NB4 (cell line): ENCODE results near the gene TAF4.
"Not testable (repeated sequence)": the region's sequence is repeated elsewhere in the genome, so short reads cannot be mapped to it uniquely, and the experiment has no call there.

Source experiments
- DNase-seq: peaks from one replicate; pipeline ENCODE4 v3.0.0; 2010; ENCODE audit warnings: low read depth
- H3K4me3 ChIP-seq: one replicate; pipeline ENCODE4 v1.5.1; 2011; ENCODE audit warnings: mild to moderate bottlenecking, low read depth, low read length, moderate library complexity
- MYC ChIP-seq: IDR thresholded peaks from 2 replicates; pipeline ENCODE4 v1.6.1; 2011; ENCODE audit warnings: low read depth, low read length
- POLR2A ChIP-seq: IDR thresholded peaks from 2 replicates; pipeline ENCODE4 v1.6.1; 2011; ENCODE audit warnings: mild to moderate bottlenecking; ENCODE audit not compliant: insufficient read length; ENCODE audit errors: extremely low read depth
- TF ChIP-seq, protein P1 (sequence below): IDR thresholded peaks from one replicate; pipeline ENCODE4 v1.5.1; 2012; ENCODE audit warnings: low read depth, low read length
- TF ChIP-seq, protein P2 (sequence below): IDR thresholded peaks from 2 replicates; pipeline ENCODE4 v1.6.1; 2011; ENCODE audit warnings: low read depth, low read length

TAF4 gene

DNA sequence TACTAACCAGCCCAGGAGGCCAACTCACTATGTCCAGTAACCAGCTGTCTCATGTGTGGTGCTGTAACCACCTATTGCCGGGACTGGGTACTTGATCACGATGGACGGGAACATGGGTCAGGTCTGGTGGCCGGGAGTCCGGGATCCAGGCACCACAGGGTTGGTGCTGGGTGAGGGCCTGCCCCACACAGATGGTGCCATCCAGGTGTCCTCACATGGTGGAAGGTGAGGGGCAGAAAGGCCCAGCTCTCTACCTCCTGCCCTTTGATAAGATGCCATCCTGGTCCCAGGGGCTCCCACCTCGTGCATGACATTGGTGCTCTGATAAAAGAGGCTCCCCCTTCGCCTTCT lies 116.3 kb downstream of the TAF4 start:
- no peak for TF ChIP-seq POLR2A
- no peak for TF ChIP-seq MYC
- TF ChIP-seq, protein P1, sequence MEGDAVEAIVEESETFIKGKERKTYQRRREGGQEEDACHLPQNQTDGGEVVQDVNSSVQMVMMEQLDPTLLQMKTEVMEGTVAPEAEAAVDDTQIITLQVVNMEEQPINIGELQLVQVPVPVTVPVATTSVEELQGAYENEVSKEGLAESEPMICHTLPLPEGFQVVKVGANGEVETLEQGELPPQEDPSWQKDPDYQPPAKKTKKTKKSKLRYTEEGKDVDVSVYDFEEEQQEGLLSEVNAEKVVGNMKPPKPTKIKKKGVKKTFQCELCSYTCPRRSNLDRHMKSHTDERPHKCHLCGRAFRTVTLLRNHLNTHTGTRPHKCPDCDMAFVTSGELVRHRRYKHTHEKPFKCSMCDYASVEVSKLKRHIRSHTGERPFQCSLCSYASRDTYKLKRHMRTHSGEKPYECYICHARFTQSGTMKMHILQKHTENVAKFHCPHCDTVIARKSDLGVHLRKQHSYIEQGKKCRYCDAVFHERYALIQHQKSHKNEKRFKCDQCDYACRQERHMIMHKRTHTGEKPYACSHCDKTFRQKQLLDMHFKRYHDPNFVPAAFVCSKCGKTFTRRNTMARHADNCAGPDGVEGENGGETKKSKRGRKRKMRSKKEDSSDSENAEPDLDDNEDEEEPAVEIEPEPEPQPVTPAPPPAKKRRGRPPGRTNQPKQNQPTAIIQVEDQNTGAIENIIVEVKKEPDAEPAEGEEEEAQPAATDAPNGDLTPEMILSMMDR = no peak
- TF ChIP-seq, protein P2, sequence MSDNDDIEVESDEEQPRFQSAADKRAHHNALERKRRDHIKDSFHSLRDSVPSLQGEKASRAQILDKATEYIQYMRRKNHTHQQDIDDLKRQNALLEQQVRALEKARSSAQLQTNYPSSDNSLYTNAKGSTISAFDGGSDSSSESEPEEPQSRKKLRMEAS = no peak
- H3K4me3 ChIP-seq = no peak overlapping the region
- no peak for DNase-seq

DNA sequence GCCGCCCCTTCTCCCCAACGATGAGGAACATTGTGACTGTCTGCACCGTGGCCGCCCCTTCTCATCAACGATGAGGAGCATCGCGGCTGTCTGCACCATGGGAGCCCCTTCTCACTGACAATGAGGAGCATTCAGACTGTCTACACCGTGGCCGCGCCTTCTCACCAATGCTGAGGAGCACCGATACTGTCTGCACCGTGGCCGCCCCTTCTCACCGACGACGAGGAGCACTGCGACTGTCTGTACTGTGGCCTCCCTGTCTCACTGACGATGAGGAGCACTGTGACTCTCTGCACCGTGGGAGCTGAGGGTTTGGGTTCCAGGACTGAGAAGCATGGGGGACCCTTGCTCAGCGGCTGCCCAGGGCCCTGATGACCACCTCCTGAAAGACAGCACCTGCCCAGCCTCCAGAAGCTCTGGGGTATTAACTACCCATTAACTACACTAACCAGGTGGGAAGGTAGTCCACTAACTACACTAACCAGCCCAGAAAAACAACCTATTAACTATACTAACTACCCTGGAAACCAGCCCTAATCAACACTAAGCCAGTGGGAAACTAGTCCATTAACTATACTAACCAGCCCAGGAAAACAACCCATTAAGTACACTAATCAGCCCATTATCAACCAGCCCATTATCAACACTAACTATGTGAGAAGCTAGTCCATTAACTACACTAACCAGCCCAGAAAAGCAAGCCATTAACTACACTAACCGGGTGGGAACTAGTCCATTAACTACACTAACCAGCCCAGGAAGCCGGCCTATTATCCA lies 116.9 kb downstream of the TAF4 start:
- no peak for DNase-seq
- TF ChIP-seq MYC (no peak), POLR2A (no peak)
- TF ChIP-seq, protein P2 = no peak
- TF ChIP-seq, protein P1 = no peak
- no peak overlapping the region for H3K4me3 ChIP-seq

DNA sequence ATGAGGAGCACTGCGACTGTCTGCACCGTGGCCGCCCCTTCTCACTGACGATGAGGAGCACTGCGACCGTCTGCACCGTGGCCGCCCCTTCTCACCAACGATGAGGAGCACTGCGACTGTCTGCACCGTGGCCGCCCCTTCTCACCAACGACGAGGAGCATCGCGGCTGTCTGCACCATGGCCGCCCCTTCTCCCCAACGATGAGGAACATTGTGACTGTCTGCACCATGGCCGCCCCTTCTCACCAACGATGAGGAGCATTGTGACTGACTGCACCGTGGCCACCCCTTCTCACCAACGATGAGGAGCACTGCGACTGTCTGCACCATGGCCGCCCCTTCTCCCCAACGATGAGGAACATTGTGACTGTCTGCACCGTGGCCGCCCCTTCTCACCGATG lies 117.6 kb downstream of the TAF4 start:
- DNase-seq, H3K4me3 ChIP-seq: not testable (repeated sequence)

DNA sequence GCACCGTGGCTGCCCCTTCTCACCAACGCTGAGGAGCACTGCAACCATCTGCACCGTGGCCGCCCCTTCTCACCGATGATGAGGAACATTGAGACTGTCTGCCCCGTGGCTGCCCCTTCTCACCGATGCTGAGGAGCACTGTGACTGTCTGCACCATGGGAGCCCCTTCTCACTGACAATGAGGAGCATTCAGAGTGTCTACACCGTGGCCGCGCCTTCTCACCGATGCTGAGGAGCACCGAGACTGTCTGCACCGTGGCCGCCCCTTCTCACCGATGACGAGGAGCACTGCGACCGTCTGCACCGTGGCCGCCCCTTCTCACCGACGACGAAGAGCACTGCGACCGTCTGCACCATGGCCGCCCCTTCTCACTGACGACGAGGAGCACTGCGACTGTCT lies 120.2 kb downstream of the TAF4 start:
- not testable (repeated sequence) for H3K4me3 ChIP-seq, DNase-seq

DNA sequence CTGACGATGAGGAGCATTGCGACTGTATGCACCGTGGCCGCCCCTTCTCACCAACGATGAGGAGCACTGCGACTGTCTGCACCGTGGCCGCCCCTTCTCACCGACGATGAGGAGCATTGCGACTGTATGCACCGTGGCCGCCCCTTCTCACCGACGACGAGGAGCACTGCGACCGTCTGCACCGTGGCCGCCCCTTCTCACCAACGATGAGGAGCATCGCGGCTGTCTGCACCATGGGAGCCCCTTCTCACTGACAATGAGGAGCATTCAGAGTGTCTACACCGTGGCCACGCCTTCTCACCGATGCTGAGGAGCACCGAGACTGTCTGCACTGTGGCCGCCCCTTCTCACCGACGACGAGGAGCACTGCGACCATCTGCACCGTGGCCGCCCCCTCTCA lies 120.7 kb downstream of the TAF4 start:
- DNase-seq, H3K4me3 ChIP-seq: not testable (repeated sequence)

DNA sequence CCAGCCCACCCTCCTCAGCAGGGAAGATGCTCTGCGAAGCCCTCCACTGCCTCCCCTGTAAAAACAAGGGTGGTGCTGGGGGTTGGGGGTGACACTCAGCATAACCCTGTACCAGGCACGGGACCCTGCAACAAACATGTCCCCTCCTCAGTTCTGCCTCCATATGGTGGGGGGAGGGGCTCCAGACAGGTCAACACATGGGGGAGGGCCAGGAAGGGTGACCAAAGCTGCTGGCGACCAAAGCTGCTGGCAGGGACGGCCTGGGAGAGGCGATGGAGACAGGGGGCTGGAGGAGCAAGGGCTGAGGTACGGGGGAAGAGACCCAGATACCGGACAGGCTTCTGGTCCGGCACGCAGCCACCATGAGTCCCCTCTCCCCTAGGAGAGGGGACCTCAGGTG lies 123.2 kb downstream of the TAF4 start:
- no peak overlapping the region for H3K4me3 ChIP-seq
- DNase-seq = no peak
- TF ChIP-seq, protein P2 = no peak
- no peak for TF ChIP-seq MYC
- TF ChIP-seq, protein P1 = no peak
- TF ChIP-seq POLR2A = no peak

DNA sequence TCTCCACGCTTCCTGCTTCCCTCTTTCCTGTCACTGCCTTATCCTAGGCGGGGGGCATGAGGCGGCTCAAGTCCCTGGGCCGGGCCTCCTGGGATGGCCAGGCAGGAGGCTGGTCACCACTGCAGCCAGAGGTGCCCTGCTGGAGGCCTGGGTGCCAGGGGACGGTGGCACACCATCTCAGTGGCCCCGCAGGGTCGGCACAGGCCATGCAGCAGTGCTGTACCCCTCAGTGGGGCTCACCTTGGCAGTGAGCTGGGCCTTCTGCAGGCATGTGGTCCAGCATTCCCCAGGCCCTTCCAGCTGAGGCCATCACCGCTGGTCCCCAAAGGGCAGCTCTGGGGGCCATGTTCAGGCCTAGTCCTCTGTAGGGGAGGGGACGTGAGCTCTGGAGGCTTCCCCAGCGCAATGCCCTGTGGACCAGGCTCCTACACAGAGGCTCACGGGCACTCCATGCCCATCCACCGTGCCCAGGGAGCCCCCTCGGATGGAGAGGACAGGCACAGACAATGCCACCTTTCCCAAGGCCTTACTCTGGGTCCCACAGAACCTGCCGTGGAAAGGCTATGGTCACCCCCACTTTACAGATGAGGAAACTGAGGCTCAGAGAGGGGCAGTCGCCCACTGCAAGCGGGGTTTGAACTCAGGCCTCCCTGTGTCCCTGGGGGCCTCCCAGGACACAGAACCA lies 123.8 kb downstream of the TAF4 start:
- H3K4me3 ChIP-seq = no peak overlapping the region
- no peak for TF ChIP-seq POLR2A
- TF ChIP-seq, protein P1 = no peak
- TF ChIP-seq, protein P2 = no peak
- no peak for TF ChIP-seq MYC
- no peak for DNase-seq
